A673 (cell line): ENCODE data around the gene UBA7. TPM values are rescaled to one million over a fixed set of nuclear protein-coding genes. Genes with fewer than 3 reads are reported as not detected.
"Not testable (repeated sequence)": the region's sequence is repeated elsewhere in the genome, so short reads cannot be mapped to it uniquely, and the experiment has no call there.

Source experiments
- BruUV-seq: library from RNA; stranded (reverse); fragments of 400-500 nt; replicated peaks from 2 replicates; lab custom pipeline; 2021; lab: Mats Ljungman, UMichigan
- CTCF ChIA-PET: fragments of 300-600 bp; sonication (Branson Sonifier 250); formaldehyde crosslinking; loops from one replicate; lab custom pipeline; 2022; ENCODE audit warnings: antibody characterized with exemption; lab: Charles Lee
- POLR2A ChIA-PET: fragments of 300-600 bp; sonication (Branson Sonifier 250); formaldehyde crosslinking; loops from one replicate; lab custom pipeline; 2022; ENCODE audit warnings: antibody characterized with exemption; ENCODE audit not compliant: low non-redundant PET; lab: Charles Lee
- DNase-seq: peaks from one replicate; pipeline ENCODE4 v3.0.0-alpha.2; 2015; ENCODE audit warnings: low spot score
- H3K27ac ChIP-seq: fragments of 200-600 bp; sonication (generic); 2 replicates; pipeline ENCODE4 v1.5.1; 2016; ENCODE audit warnings: mixed run types, low read depth, mild to moderate bottlenecking, mixed read lengths, antibody characterized with exemption, low read length; ENCODE audit not compliant: poor library complexity, severe bottlenecking
- H3K27me3 ChIP-seq: fragments of 200-600 bp; sonication (generic); replicated peaks from 2 replicates; pipeline ENCODE4 v1.6.1; 2017; ENCODE audit warnings: mixed run types, low read depth, mild to moderate bottlenecking, mixed read lengths, antibody characterized with exemption, low read length; ENCODE audit not compliant: insufficient read depth, poor library complexity
- H3K36me3 ChIP-seq: fragments of 200-600 bp; sonication (generic); 2 replicates; pipeline ENCODE4 v1.6.1; 2016; ENCODE audit warnings: mixed run types, mild to moderate bottlenecking, mixed read lengths, antibody characterized with exemption, low read length; ENCODE audit not compliant: insufficient read depth, poor library complexity, severe bottlenecking
- H3K4me1 ChIP-seq: fragments of 200-600 bp; sonication (generic); 2 replicates; pipeline ENCODE4 v1.6.1; 2017; ENCODE audit warnings: mixed run types, mild to moderate bottlenecking, mixed read lengths, antibody characterized with exemption, low read length; ENCODE audit not compliant: insufficient read depth, poor library complexity, severe bottlenecking
- H3K4me3 ChIP-seq: fragments of 200-600 bp; sonication (generic); 2 replicates; pipeline ENCODE4 v1.5.1; 2016; ENCODE audit warnings: low read depth, mixed run types, mild to moderate bottlenecking, mixed read lengths, low read length; ENCODE audit not compliant: poor library complexity, severe bottlenecking
- H3K9me3 ChIP-seq: fragments of 200-600 bp; sonication (generic); 2 replicates; pipeline ENCODE4 v1.6.1; 2016; ENCODE audit warnings: mixed run types, low read depth, mild to moderate bottlenecking, mixed read lengths, antibody characterized with exemption, low read length; ENCODE audit not compliant: poor library complexity, severe bottlenecking
- CTCF ChIP-seq: fragments of 300-800, 200-600 bp; sonication (generic); conservative IDR thresholded peaks from 2 replicates; pipeline ENCODE4 v1.5.1; 2017; ENCODE audit warnings: low read depth, mild to moderate bottlenecking, antibody characterized with exemption, low read length, moderate library complexity, mixed read lengths
- EZH2 ChIP-seq: fragments of 200-600 bp; sonication (generic); IDR thresholded peaks from 2 replicates; pipeline ENCODE4 v1.6.1; 2017; ENCODE audit warnings: borderline replicate concordance, low read depth, mild to moderate bottlenecking, mixed read lengths, antibody characterized with exemption, low read length; ENCODE audit not compliant: poor library complexity, severe bottlenecking
- intact Hi-C: fragments of 100-400 bp; cut with micrococcal nuclease; formaldehyde crosslinking; loops from one replicate; pipeline ENCODE4 v1.10.0; 2022; ENCODE audit not compliant: unreplicated experiment
- total RNA-seq: library from RNA; stranded (reverse); gene quantifications from 2 replicates; pipeline ENCODE4 v1.2.3, GENCODE V29; 2021

Gene UBA7
- total RNA-seq, 1 experiment from 2014 or later: 2.2 TPM

GRCh38 chr3:49785565-49786356, 28.0 kb downstream of the UBA7 start:
- no peaks in the 10 kb centered on the region for H3K4me1 ChIP-seq
- CTCF ChIA-PET: no interaction called here
- no TSS peak for BruUV-seq
- peak overlapping the region; percentile 81 for H3K27ac ChIP-seq
- no peak for DNase-seq
- no peaks in the 10 kb centered on the region for H3K9me3 ChIP-seq
- TF ChIP-seq CTCF: no peak
- peak overlapping the region; percentile 84 for H3K4me3 ChIP-seq
- POLR2A ChIA-PET: no interaction called here
- peaks cover 6% of the 10 kb centered on the region for H3K36me3 ChIP-seq
- intact Hi-C loops: no loop called here
- no peaks in the 10 kb centered on the region for H3K27me3 ChIP-seq

- intact Hi-C loops, H3K27me3 ChIP-seq, BruUV-seq, POLR2A ChIA-PET, H3K4me3 ChIP-seq, H3K27ac ChIP-seq, DNase-seq, H3K36me3 ChIP-seq, H3K9me3 ChIP-seq, H3K4me1 ChIP-seq: not testable (repeated sequence)
- CTCF ChIA-PET: interaction anchor here (0.7 kb wide), 1 partner anchor 53 kb away, joined by 3 read pairs; no protein-coding TSS in a partner anchor
These were observed 31.5 kb downstream of the UBA7 start for GRCh38 chr3:49782277-49782676.

GRCh38 chr3:49781415-49782199, 32.1 kb downstream of the UBA7 start:
- Histone ChIP-seq H3K27me3 (no peaks in the 10 kb centered on the region), H3K27ac (no peak overlapping the region), H3K4me1 (no peaks in the 10 kb centered on the region), H3K4me3 (no peak overlapping the region), H3K9me3 (no peaks in the 10 kb centered on the region), H3K36me3 (peaks cover 6% of the 10 kb centered on the region)
- BruUV-seq: no TSS peak
- intact Hi-C loops: no loop called here
- DNase-seq: no peak
- CTCF ChIA-PET: no interaction called here
- POLR2A ChIA-PET: no interaction called here
- TF ChIP-seq CTCF (no peak), EZH2 (no peak)

GRCh38 chr3:49780975-49781365, 32.8 kb downstream of the UBA7 start:
- H3K4me1 ChIP-seq, POLR2A ChIA-PET, H3K36me3 ChIP-seq, BruUV-seq, intact Hi-C loops, CTCF ChIA-PET, H3K4me3 ChIP-seq, H3K27me3 ChIP-seq, H3K27ac ChIP-seq, DNase-seq, H3K9me3 ChIP-seq: not testable (repeated sequence)
